ENCODE results near the gene CAMTA1.

Gene CAMTA1

DNA sequence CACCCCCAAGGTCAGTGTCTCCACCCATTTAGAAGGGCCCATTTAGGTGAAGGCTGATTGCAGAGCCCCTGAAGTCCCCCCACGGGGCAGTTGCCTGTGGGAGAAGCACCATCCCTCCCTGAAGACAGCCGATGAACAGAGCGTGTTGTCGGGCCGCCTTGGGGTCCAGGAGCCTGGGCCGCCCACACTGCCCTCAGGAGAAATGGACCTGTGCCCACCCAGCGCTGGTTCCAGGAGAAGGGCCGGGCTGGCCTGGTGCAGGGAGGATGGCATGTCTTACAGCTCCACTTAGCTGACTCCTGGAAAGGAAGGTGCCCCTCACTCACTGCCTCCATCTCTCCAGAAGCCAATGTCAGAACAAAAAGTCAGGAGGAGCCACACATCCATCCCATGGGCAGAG lies 733.2 kb downstream of the CAMTA1 start:
- H2AFZ ChIP-seq (ENCODE audit: low read depth, low read length, severe bottlenecking) = no peak overlapping the region
- H3K4me2 ChIP-seq (ENCODE audit: low read depth, low read length, poor library complexity, severe bottlenecking) = no peak overlapping the region
- no peak overlapping the region for H3K4me3 ChIP-seq (ENCODE audit: insufficient read depth, low read length, poor library complexity, severe bottlenecking)
- H3K9ac ChIP-seq (ENCODE audit: low read length) = no peak overlapping the region
- no peaks in the 10 kb centered on the region for H4K20me1 ChIP-seq (ENCODE audit: low read depth, low read length)
- H3K9me3 ChIP-seq (ENCODE audit: insufficient read depth, low read length) = no peaks in the 10 kb centered on the region
- no peaks in the 10 kb centered on the region for H3K27me3 ChIP-seq (ENCODE audit: low read length)
- no peaks in the 10 kb centered on the region for H3K36me3 ChIP-seq (ENCODE audit: low read length)
- no peaks in the 10 kb centered on the region for H3K79me2 ChIP-seq (ENCODE audit: insufficient read depth, low read length)
- no peak for TF ChIP-seq EZH2phosphoT487 (conservative IDR thresholded peaks at IDR 0.05; ENCODE audit: low read length)
- TF ChIP-seq, protein P1, sequence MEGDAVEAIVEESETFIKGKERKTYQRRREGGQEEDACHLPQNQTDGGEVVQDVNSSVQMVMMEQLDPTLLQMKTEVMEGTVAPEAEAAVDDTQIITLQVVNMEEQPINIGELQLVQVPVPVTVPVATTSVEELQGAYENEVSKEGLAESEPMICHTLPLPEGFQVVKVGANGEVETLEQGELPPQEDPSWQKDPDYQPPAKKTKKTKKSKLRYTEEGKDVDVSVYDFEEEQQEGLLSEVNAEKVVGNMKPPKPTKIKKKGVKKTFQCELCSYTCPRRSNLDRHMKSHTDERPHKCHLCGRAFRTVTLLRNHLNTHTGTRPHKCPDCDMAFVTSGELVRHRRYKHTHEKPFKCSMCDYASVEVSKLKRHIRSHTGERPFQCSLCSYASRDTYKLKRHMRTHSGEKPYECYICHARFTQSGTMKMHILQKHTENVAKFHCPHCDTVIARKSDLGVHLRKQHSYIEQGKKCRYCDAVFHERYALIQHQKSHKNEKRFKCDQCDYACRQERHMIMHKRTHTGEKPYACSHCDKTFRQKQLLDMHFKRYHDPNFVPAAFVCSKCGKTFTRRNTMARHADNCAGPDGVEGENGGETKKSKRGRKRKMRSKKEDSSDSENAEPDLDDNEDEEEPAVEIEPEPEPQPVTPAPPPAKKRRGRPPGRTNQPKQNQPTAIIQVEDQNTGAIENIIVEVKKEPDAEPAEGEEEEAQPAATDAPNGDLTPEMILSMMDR (IDR thresholded peaks at IDR 0.05; ENCODE audit: insufficient read depth, low read length, poor library complexity, severe bottlenecking) = no peak
- no peak overlapping the region for H3K27ac ChIP-seq (ENCODE audit: low read depth, low read length)
- no peaks in the 10 kb centered on the region for H3K9me2 ChIP-seq (replicated peaks; ENCODE audit: insufficient read depth, low read length)
- H3F3A ChIP-seq (ENCODE audit: insufficient read depth) = no peaks in the 10 kb centered on the region

DNA sequence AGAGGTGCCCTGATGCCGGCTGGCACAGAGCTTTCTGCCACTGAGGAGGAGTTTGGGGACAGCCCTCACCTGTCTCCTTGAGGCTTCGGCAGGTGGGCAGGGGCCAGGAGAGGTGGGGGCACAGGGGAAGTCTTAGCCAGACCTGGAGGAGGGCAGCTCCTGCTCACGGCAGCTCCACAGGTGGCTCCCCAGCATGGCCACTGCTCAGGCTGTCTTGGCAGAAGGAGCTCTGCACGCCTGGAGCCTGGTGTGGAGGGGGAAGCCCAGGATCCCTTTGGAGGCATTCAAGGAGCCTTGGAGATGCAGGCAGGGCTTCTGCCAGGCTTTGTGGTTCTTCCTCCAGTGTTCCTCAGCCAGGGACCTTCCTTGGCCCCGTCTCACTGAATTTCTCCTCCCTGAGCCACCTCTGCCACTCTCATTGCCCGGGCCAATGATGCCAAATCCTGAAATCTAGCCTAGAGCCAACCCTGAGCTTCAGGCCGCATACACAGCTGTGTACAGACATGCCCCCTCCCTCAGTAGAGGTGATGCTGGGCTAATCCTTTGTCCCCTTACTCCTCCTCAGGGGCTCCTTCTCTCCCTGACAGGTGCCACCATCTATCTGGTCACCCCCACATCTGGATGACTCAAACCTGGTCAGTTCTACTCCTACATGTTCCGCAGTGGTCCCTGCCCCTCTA lies 734.1 kb downstream of the CAMTA1 start:
- H2AFZ ChIP-seq (ENCODE audit: low read depth, low read length, severe bottlenecking) = no peak overlapping the region
- H3K36me3 ChIP-seq (ENCODE audit: low read length) = no peaks in the 10 kb centered on the region
- H3K4me3 ChIP-seq (ENCODE audit: insufficient read depth, low read length, poor library complexity, severe bottlenecking) = no peak overlapping the region
- no peaks in the 10 kb centered on the region for H4K20me1 ChIP-seq (ENCODE audit: low read depth, low read length)
- no peaks in the 10 kb centered on the region for H3K27me3 ChIP-seq (ENCODE audit: low read length)
- H3K9me2 ChIP-seq (replicated peaks; ENCODE audit: insufficient read depth, low read length) = no peaks in the 10 kb centered on the region
- H3K79me2 ChIP-seq (ENCODE audit: insufficient read depth, low read length) = no peaks in the 10 kb centered on the region
- no peak overlapping the region for H3K27ac ChIP-seq (ENCODE audit: low read depth, low read length)
- no peaks in the 10 kb centered on the region for H3F3A ChIP-seq (ENCODE audit: insufficient read depth)
- no peak overlapping the region for H3K4me2 ChIP-seq (ENCODE audit: low read depth, low read length, poor library complexity, severe bottlenecking)
- no peak overlapping the region for H3K9ac ChIP-seq (ENCODE audit: low read length)
- TF ChIP-seq EZH2phosphoT487 (conservative IDR thresholded peaks at IDR 0.05; ENCODE audit: low read length) = no peak
- TF ChIP-seq, protein P1 (IDR thresholded peaks at IDR 0.05; ENCODE audit: insufficient read depth, low read length, poor library complexity, severe bottlenecking) = no peak
- no peaks in the 10 kb centered on the region for H3K9me3 ChIP-seq (ENCODE audit: insufficient read depth, low read length)

DNA sequence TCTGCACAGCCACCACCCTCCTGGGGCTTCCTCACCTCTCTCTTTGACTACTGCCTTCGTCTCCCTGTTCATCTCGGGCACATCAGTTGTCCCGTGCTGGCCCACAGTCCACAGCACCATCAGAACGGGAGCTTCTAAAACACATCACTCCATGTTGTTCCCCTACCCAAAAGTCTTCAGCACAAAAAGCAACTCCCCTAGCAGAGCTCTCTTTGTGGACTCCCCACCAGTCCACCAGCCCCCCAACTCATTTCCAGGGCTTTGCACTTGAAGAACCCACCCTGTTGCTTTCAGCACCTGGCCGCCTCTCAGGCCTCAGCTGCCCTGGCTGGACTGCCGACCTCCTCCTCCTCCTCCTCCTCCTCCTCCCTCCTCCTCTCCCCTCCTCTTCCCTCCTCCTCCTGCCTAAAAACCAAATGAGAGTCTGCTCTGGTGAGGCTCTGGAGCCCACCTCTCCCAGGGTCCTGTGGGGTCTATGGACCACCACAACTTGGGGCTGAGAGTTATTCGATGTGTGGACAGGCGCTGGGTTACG lies 734.7 kb downstream of the CAMTA1 start:
- Histone ChIP-seq H3K79me2 (ENCODE audit: insufficient read depth, low read length) (no peaks in the 10 kb centered on the region), H3F3A (ENCODE audit: insufficient read depth) (no peaks in the 10 kb centered on the region), H3K9ac (ENCODE audit: low read length) (no peak overlapping the region), H3K4me2 (ENCODE audit: low read depth, low read length, poor library complexity, severe bottlenecking) (no peak overlapping the region), H3K9me3 (ENCODE audit: insufficient read depth, low read length) (no peaks in the 10 kb centered on the region), H4K20me1 (ENCODE audit: low read depth, low read length) (no peaks in the 10 kb centered on the region), H3K9me2 (replicated peaks; ENCODE audit: insufficient read depth, low read length) (no peaks in the 10 kb centered on the region), H3K4me3 (ENCODE audit: insufficient read depth, low read length, poor library complexity, severe bottlenecking) (no peak overlapping the region), H3K27me3 (ENCODE audit: low read length) (no peaks in the 10 kb centered on the region), H3K27ac (ENCODE audit: low read depth, low read length) (no peak overlapping the region), H3K36me3 (ENCODE audit: low read length) (no peaks in the 10 kb centered on the region), H2AFZ (ENCODE audit: low read depth, low read length, severe bottlenecking) (no peak overlapping the region)
- TF ChIP-seq, protein P1 (IDR thresholded peaks at IDR 0.05; ENCODE audit: insufficient read depth, low read length, poor library complexity, severe bottlenecking) = no peak
- TF ChIP-seq EZH2phosphoT487 (conservative IDR thresholded peaks at IDR 0.05; ENCODE audit: low read length) = no peak

All from SU-DHL-6 (cell line).